GM19468 (cell line): ENCODE data around the gene JMY.

Experiments used
- ATAC-seq: cut with Tn5 transposase; IDR thresholded peaks from one replicate; pipeline ENCODE4 v1.9.1; 2021; ENCODE audit warnings: mild to moderate bottlenecking, moderate library complexity, moderate number of reproducible peaks; ENCODE audit not compliant: unreplicated experiment; ENCODE audit errors: extremely low read depth

The JMY gene

DNA sequence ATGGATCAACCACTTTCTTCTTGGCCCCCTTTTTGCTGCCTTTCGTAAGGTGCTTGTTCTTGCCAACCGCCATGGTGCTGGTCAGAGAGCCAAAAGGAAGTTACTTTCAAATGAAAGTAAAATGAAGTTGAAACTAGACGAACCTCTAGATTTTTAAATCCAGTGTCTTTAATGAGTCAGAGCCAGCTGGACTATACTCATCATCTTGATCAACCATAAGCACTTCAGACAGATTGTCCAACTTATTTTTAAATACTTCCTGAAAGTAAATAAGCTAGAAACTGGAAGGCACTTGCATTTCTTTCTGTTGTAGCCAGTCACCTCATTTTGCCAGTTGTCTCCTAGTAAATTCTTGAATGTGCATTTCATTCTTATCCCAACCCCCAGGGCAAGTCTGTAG is 48.9 kb downstream of the JMY start:
- ATAC-seq: no peak

- ATAC-seq: no peak
These were observed 49.4 kb downstream of the JMY start for GRCh38 chr5:79285285-79285684.

GRCh38 chr5:79285833-79286232 is 49.9 kb downstream of the JMY start:
- ATAC-seq: no peak

DNA sequence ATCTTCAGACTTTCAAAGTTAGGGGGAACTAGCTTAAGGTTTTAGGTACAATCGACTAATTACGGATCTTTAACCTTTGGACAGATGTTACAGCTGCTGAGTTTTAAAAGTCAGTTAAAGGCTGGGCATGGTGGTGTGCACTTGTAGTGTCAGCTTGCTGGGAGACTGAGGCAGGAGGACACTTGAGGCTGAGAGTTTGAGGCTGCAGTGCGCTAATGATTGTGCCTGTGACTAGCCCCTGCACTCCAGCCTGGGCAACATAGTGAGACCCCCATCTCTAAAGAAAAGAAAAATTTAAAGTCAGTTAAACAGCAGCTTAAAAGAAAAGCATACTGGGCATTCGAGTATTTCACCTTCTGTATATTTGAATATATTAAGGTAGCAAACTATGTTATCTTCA is 51.4 kb downstream of the JMY start:
- ATAC-seq: no peak

DNA sequence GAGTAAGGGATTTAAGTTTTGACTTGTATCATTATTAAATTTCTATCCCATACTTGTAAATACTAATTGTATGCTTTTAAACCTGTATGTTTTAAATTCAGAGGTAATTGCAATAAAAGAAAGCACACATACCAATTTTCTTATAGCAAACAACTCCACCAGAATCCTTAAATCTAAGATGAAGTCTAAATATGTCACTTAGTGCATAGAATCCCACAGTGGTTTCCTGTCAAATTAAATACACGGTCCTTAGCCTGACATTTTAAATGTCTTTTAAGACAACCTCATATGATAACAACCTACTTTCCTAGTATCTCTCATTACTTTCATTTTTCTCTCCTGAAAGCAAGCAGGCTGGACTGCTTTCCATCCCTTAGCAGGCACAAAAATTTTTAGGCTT is 52.0 kb downstream of the JMY start:
- ATAC-seq: no peak

GRCh38 chr5:79295029-79295428 is 59.1 kb downstream of the JMY start:
- no peak for ATAC-seq

DNA sequence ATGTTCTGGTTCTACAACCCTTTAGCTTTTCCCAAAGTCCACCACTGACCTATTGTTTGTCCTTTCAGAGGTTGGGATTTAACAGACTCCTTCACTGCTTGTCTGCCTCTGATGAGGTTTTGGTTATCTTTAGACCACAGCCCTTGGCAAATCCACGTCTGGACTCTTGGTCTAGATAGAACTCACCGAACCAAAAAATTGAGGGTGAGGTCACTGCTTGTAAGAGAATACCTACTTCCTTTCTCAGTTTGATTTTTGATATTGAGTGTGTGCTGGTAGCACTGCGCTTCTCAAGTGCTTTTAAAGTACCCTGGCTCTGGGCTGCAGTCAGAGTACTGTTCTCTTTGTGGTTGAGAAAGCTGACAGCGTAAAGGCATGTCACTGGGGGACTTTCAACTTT is 61.7 kb downstream of the JMY start:
- ATAC-seq: no peak

GRCh38 chr5:79301046-79301712 is 65.2 kb downstream of the JMY start:
- ATAC-seq: no peak

- no peak for ATAC-seq
These were observed 66.5 kb downstream of the JMY start for GRCh38 chr5:79302454-79302853.

- no peak for ATAC-seq
These were observed 69.8 kb downstream of the JMY start for GRCh38 chr5:79305706-79306105.

DNA sequence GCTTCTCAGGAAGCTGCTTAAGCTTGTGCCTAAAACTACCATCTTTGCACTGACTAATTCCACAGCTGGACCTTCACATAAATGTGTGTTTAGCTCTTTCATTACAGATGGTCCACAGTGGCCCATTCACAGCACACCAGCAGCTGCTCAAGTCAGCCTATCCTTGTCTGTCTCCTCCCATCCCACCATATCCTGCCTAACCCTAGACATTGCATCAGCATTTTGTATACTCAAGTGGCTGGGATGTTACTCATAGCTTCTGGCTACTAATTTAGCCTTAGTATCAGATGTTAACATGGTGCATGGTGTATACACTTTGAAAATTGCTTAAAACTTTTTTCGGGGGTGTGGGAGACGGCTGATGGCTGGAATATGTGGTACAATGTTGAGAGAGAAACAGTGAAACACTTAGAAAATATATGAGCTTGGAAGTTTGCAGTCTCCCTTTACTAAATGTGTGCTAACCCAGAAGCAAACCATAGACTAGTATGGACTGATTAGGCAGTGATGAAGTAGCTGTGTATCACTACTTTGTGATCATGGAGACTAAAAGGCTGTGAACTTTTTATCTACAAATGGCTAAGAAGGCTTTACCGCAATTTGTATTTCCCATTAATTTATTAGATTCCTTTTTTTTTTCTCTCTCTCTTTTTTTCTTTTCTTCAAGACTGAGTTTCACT is 83.1 kb downstream of the JMY start:
- no peak for ATAC-seq

GRCh38 chr5:79329453-79329852 is 93.5 kb downstream of the JMY start:
- ATAC-seq: no peak

DNA sequence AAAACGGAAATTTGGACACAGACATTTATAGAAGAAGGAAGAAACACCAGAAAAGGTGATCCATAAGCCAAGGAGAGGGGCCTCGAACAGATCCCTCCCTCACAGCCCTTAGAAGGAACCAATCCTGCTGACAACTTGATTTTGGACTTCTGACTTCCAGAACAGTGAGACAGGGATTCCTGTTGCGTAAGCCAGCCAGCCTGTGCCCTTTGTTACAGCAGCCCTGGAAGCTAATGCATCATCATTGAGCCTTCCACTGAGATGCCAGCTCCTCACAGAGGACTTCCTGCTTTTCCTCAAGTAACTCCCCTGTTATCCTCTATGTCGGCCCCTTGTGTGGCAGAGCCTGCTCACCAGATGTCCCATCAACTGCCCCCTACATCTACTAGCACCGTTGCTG is 94.1 kb downstream of the JMY start:
- no peak for ATAC-seq

DNA sequence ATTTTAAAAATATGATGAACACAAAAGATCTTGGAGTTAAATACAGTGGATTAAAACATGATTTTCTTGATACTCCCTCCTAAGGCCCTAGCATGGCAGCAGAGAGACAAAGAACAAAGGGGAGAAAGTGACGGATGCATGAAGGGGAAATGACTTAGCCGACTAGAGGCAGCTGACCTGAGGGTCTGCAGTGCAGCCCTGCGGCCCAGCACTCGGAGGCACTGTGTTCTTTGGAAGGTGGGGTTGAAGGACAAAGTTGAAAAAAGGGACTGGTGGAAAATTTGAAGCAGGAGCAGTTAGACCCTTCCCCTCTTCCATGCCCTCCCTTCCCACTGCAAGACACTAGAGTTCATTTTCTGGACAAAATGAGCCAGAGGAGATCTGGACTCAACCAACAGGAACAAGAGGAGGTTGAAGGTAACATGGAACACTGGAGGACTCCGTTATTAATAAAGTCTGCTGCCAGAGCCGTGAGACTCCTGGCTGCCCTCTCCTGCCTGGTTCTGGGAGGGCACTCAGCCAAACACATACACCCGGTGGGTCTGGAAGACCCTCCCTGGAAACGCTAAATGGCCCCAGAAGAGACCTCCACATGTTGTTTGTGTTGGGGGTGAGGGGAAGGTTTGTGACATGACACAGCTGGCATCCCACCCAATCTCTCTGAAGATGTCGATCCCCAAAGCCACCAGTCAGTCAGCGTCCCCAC is 98.1 kb downstream of the JMY start:
- ATAC-seq: no peak

GRCh38 chr5:79346420-79346824 is 110.5 kb downstream of the JMY start:
- ATAC-seq: no peak

- no peak for ATAC-seq
These were observed 113.1 kb downstream of the JMY start for GRCh38 chr5:79349047-79349446.

- ATAC-seq: no peak
These were observed 114.0 kb downstream of the JMY start for GRCh38 chr5:79349881-79350280.

GRCh38 chr5:79357398-79357797 is 121.5 kb downstream of the JMY start:
- no peak for ATAC-seq
